Coronary artery (tissue), 2 donors: Measurements from ENCODE around the gene MADCAM1.

ENCODE experiments used
- DNase-seq: peaks from one replicate; pipeline ENCODE4 v3.0.0-alpha.2; 2017; ENCODE audit warnings: low spot score
- H3K27ac ChIP-seq, 2 donors: fragments of 200-600 bp; sonication (generic); one replicate each; pipeline ENCODE4 v1.5.1; 2016 to 2019
- H3K4me3 ChIP-seq: fragments of 200-600 bp; sonication (generic); 2 replicates; pipeline ENCODE4 v1.5.1; 2016; ENCODE audit warnings: mild to moderate bottlenecking, moderate library complexity
- CTCF ChIP-seq: fragments of 200-600 bp; sonication (generic); IDR thresholded peaks from one replicate; pipeline ENCODE4 v1.5.1; 2019; ENCODE audit warnings: antibody characterized with exemption

Gene MADCAM1

GRCh38 chr19:485077-485476 is 11.2 kb upstream of the MADCAM1 start:
- Histone ChIP-seq H3K27ac (no peak overlapping the region), H3K4me3 (no peak overlapping the region)
- DNase-seq = no peak
- no peak for TF ChIP-seq CTCF

GRCh38 chr19:485583-486236 is 10.6 kb upstream of the MADCAM1 start:
- no peak overlapping the region for H3K4me3 ChIP-seq
- H3K27ac ChIP-seq = no peak overlapping the region
- TF ChIP-seq CTCF = no peak
- no peak for DNase-seq

DNA sequence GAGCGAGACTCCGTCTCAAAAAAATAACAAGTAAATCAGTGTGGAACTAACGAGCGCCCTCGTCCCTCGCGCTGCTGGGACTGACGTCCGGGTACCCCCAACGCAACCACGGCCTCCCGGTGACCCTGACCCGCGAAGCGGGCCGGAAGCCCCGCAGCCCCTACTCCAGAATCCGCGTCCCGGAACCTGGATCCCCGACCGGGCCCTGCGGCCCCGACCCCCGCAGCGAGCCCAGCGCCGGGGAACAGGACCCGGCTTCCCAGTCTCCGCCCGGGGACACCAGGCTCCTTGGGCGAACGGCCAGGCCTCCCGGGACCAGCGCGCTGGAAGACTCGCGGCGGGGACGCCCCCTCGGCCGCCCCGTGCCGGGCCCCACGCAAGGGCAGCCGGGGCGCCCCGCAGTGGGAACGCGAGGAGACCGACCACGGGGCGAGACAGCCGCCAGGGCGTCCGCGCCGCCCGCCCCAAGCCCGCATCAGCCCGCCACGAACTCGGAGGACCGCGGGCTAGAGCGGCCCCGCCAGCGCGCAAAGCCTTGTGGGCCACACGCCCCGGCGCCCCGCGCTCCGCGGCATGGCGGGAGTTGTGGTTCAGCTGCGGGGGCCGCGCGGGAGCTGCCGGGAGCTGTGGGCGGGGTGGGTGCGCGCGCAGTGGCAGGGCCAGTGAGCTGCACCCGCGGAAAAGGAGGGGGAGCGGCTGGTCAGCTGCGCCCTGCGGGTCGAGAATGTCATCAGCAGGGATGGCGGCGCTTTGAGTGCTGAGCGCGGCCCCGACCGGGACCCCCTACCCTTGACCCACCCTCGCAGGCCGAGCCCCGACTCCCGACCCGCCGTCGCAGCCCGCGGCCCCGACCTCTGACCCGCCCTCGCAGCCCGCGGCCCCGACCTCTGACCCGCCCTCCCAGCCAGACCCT is 7.5 kb upstream of the MADCAM1 start:
- H3K4me3 ChIP-seq = peak overlapping the region; percentile 81
- H3K27ac ChIP-seq = peak overlapping the region; percentile 68 to 94
- no peak for TF ChIP-seq CTCF
- peak; percentile 91 for DNase-seq

- peak overlapping the region; percentile 81 for H3K4me3 ChIP-seq
- peak overlapping the region; percentile 68 to 94 for H3K27ac ChIP-seq
- no peak for TF ChIP-seq CTCF
- DNase-seq = no peak
Observed at GRCh38 chr19:489418-490196, 6.7 kb upstream of the MADCAM1 start.

- H3K27ac ChIP-seq = no peak overlapping the region
- no peak for DNase-seq
Observed at GRCh38 chr19:491146-491741, 5.0 kb upstream of the MADCAM1 start.

More at GRCh38 chr19:491146-491741, 5.0 kb upstream of the MADCAM1 start:
- no peak overlapping the region for H3K4me3 ChIP-seq
- TF ChIP-seq CTCF = no peak
